D721Med (cell line): ENCODE data around the gene OPCML.

Source experiments
- DNase-seq: peaks from one replicate; pipeline ENCODE4 v3.0.0; 2011; ENCODE audit warnings: low spot score; ENCODE audit not compliant: insufficient read length
- FAIRE-seq: peaks from 2 replicates; lab custom pipeline; 2011; peaks lifted over from hg19 to GRCh38; lab: Jason Lieb, UNC
- TF ChIP-seq, protein P1 (sequence below): IDR thresholded peaks from 2 replicates; pipeline ENCODE4 v1.5.1; 2012; ENCODE audit warnings: mild to moderate bottlenecking, control low read depth; ENCODE audit not compliant: insufficient read depth; ENCODE audit errors: missing control alignments

The OPCML gene

GRCh38 chr11:133506551-133507094 is 25.7 kb downstream of the OPCML start:
- TF ChIP-seq, protein P1, sequence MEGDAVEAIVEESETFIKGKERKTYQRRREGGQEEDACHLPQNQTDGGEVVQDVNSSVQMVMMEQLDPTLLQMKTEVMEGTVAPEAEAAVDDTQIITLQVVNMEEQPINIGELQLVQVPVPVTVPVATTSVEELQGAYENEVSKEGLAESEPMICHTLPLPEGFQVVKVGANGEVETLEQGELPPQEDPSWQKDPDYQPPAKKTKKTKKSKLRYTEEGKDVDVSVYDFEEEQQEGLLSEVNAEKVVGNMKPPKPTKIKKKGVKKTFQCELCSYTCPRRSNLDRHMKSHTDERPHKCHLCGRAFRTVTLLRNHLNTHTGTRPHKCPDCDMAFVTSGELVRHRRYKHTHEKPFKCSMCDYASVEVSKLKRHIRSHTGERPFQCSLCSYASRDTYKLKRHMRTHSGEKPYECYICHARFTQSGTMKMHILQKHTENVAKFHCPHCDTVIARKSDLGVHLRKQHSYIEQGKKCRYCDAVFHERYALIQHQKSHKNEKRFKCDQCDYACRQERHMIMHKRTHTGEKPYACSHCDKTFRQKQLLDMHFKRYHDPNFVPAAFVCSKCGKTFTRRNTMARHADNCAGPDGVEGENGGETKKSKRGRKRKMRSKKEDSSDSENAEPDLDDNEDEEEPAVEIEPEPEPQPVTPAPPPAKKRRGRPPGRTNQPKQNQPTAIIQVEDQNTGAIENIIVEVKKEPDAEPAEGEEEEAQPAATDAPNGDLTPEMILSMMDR = no peak
- FAIRE-seq (no peak), DNase-seq (no peak)

GRCh38 chr11:133506023-133506422 is 26.3 kb downstream of the OPCML start:
- no peak for DNase-seq
- FAIRE-seq = no peak
- TF ChIP-seq, protein P1 = no peak

GRCh38 chr11:133504906-133505305 is 27.4 kb downstream of the OPCML start:
- FAIRE-seq (no peak), DNase-seq (no peak)
- TF ChIP-seq, protein P1 = no peak

DNA sequence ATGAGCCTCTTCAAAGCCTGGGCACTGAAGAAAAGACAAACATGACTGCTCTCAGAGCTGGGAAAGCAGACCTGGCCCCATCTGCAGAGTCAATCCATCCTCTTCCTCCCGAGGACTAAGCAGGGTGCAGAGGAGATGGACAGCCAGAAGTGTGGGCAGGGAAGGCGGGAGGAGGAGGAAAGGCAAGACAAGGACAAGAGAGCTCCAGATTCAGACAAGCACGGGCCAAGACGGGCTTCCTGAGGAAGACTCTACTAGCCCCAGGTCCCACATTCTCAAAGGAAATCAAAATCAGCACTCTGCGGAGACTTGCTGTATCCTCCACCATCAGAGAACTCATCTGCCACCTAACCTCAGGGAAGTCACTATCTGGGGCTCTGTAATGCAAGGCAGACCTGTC is 28.5 kb downstream of the OPCML start:
- FAIRE-seq = no peak
- no peak for DNase-seq
- TF ChIP-seq, protein P1 = no peak

GRCh38 chr11:133503236-133503635 is 29.1 kb downstream of the OPCML start:
- FAIRE-seq (no peak), DNase-seq (no peak)
- TF ChIP-seq, protein P1 = no peak

GRCh38 chr11:133501643-133502539 is 30.4 kb downstream of the OPCML start:
- TF ChIP-seq, protein P1 = no peak
- no peak for DNase-seq
- no peak for FAIRE-seq

GRCh38 chr11:133500936-133501335 is 31.4 kb downstream of the OPCML start:
- DNase-seq = no peak
- no peak for FAIRE-seq
- TF ChIP-seq, protein P1 = no peak
